ENCODE measurements around the gene INPP1.

INPP1 gene

DNA sequence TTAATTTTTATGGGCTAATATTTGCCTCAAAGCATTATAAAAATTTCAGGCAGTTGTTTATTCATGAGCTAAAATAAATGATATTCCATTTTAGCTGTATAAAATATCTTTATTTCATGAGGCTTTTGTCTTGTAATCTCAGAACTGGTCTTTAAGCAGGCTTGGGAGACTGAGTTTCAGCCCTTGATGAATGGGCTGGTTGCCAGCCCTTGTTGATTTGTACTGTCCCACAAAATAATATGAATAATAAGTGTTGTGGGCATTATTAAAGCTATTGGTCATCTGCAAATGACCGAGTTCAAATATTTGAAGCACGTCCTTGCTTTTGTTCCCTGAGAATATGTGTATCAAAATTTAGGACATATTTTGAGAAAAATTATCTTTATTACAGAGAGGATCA lies 18.2 kb downstream of the INPP1 start:
- no peak for DNase-seq (ENCODE audit: low read depth)

- no peak for DNase-seq (ENCODE audit: low read depth)
Measured at GRCh38 chr2:190362894-190363293, 19.5 kb downstream of the INPP1 start.

DNA sequence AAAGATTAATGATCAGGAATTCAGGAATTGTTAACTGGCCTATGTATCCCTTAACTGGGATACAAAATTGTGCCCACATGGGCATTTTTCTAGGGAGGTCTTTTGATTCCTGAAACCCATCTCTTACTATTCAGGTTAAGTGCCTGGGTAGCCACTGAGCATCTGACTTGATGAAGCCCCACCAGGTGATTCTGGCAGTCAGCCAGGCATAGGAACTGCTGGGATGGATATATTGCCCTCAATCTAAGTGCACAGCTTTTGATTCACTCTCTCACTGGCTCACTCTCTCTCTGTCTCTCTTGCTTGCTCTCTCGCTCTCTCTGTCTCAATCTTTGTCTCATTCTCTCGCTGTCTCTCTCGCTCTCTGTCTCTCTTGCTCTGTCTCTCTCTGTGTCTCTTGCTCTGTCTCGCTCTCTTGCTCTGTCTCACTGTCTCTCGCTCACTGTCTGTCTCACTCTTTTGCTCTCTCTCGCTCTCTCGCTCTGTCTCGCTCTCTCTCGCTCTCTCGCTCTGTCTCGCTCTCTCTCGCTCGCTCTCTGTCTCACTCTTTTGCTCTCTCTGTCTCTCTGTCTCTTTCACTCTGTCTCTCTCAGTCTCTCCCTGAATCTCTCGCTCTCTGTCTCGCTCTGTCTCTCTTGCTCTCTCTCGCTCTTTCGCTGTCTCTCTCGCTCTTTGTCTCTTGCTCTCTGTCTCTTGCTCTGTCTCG lies 22.3 kb downstream of the INPP1 start:
- DNase-seq (ENCODE audit: low read depth): no peak

DNA sequence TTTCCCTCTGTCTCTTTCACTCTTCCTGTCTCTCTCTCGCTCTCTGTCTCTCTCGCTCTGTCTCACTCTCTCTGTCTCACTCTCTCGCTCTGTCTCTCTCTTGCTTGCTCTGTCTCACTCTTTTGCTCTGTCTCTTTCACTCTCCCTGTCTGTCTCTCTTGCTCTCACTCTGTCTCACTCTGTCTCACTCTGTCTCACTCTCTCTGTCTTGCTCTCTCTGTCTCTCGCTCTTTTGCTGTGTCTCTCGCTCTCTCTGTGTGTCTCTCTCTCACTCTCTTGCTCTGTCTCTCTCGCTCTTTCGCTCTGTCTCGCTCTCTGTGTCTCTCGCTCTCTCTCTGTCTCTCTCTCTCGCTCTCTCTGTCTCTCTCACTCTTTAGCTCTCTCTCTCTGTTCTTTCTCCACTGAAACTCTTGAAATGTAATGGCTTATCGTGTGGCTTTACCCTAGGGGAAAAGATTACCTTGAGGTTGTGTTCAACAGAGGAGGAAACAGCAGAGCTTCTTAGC lies 22.9 kb downstream of the INPP1 start:
- DNase-seq (ENCODE audit: low read depth): no peak

DNA sequence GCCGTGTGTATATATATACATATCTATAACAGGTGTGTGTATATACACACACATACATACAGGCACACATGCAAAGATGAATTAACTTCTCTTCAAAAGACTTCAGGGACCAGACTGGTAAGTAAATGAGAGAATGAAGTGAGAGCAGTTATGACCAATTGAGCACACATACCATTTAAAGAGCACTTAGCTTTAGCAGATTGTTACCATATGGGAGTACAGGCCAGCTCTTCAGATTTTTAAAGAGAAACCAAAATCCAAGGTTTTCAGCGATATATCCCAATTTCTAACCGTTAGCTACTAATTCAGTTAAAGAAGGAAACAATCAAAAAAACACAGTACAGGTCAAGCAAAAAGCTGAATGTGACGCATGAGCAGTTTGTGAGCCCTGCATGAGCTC lies 23.7 kb downstream of the INPP1 start:
- DNase-seq (ENCODE audit: low read depth): no peak

DNA sequence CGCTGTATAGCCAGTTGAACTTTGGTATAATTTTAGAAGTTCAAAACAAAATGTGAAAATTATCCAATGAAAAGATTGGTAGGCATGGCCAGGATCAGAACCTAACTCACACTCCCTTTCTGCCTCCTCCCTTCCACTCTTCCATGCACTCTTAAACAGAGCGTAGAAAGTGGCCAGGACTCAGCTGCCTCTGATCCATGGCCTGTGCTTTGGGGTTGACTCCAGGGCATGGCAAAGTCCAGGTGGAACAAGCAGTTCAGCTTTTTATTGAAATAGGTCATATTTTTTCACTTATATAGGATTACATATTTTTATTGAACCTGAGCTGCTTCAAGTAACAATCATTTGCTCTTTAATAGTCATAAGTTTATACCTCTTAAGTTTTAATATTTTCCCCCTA lies 26.2 kb downstream of the INPP1 start:
- DNase-seq (ENCODE audit: low read depth): no peak

GRCh38 chr2:190376083-190376482 lies 32.7 kb downstream of the INPP1 start:
- DNase-seq (ENCODE audit: low read depth): no peak

- DNase-seq (ENCODE audit: low read depth): no peak
Measured at GRCh38 chr2:190376591-190377245, 33.3 kb downstream of the INPP1 start.

DNA sequence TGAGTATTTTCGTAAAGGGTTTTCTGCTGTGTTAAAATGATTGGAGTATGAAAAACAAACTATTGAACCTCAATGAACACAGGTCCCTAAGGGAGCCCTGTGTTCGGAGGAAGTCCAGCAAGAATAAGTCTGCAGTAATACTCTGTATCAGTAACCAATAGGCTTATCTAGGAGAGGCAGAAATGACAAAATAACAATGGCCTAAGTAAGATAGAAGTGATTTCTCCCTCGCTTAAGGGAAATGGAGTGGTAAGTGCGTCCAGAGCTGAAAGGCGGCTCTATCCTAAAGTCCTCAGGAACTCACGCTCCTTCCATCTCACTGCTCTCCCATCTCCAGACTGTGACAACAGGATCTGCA lies 35.5 kb downstream of the INPP1 start:
- no peak for DNase-seq (ENCODE audit: low read depth)

DNA sequence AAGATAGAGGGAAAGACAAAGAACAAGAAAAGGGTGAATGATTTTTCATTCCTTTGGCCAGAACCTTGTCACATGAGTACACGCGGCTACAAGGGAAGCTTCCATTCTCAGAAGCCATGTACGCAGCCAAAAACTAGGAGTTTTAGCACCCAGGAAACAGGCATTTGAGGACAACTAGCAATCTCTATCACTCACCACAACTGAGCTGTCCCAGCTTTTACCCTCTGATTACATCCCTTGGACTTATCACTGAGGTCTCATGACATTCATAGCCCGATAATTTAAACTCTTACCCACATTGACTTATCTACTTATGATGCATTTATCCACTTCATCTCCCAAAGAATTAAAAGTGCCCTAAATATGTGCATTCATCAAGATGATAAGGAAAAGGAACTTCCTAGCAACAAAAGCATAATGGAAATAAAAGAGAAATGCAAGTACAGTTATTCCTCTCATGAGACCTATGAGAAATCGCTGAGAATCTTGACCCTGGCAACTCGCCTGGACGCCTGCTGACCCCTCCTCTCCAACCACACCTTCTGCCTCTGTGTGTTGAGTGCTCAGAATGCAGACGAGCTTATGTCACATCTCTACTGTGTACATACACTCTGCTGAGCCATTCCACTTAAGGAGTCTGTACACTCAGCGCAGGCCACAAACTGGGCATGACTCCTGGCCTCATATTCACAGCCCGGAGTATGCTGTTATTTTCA lies 36.0 kb downstream of the INPP1 start:
- no peak for DNase-seq (ENCODE audit: low read depth)

GRCh38 chr2:190380962-190381412 lies 37.6 kb downstream of the INPP1 start:
- no peak for DNase-seq (ENCODE audit: low read depth)

DNA sequence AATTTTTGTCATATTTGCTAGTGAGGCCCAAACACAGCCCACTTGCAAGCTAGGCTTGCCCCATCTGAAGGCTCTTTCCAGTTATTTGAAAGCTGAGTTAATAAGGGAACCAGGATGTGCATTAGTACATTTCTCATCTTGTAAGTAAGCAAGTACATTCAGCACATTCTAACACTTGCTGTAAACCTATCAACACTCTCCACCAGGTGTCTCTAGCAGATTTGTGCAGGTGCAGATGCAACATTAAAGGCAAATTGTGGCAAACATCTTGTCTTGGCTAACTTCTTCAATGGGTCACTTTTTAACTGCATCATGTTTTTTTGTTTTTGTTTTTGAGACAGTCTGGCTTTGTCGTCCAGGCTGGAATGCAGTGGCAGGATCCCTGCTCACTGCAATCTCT lies 39.5 kb downstream of the INPP1 start:
- peak; percentile 59 for DNase-seq (ENCODE audit: low read depth)

GRCh38 chr2:190387422-190387821 lies 44.0 kb downstream of the INPP1 start:
- no peak for DNase-seq (ENCODE audit: low read depth)

DNA sequence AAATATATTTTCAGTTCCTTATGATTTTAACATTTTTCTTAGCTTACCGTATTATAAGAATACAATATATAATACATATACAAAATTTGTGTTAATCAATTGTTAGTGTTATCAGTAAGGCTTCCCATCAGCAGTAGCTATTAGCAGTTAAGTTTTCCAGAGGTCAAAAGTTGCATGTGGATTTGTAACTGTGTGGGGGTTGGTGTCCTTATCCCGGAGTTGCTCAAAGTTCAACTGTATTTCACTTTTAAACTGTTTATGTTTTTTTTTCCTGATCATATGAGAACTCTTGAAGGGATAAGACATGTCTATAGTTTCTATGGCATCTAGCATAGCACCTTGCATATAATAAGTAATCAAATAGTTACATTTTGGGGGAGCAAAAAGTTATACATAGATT lies 52.9 kb downstream of the INPP1 start:
- no peak for DNase-seq (ENCODE audit: low read depth)

DNA sequence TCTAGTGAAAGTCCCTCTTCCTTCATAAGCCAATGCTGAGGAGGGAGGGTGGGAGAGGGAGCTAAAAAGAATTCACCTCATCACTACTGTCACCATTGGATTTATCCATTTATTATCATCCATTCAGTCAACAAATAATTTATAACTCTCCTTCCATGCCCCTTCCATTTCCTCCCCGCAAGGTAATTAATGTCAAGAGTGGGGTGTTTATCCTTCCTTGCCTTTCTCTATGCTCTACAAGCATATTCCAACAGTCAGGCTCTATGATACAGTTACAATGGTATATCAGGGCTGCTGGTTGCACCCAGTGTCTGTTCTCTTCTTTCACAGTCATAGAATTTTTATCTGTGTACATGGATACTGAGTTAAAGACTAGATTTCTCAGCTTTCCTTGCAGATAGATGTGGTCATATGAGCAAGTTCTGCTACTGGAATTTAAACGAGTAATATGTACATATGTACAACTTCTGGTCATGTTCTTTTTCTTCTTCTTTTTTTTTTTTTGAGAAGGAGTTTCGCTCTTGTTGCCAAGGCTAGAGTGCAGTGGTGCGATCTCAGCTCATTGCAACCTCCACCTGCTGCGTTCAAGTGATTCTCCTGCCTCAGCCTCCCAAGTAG lies 59.7 kb downstream of the INPP1 start:
- no peak for DNase-seq (ENCODE audit: low read depth)

GRCh38 chr2:190404487-190404886 lies 61.1 kb downstream of the INPP1 start:
- peak; percentile 48 for DNase-seq (ENCODE audit: low read depth)

DNA sequence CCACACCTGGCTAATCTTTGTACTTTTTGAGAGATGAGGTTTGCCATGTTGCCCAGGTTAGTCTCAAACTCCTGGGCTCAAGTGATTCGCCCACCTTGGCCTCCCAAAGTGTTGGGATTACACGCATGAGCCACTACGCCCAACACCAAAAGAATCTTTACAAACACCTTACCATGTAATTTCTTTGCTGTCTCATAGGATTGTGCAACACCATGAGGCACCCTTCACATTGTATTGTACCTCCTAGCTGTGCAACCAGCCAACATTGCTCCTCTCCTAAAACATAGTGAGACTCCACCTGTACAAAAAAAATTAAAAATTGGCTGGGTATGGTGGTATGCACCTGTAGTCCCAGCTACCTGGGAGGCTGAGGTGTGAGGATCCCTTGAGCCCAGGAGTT lies 61.7 kb downstream of the INPP1 start:
- no peak for DNase-seq (ENCODE audit: low read depth)

- DNase-seq (ENCODE audit: low read depth): no peak
Measured at GRCh38 chr2:190405995-190406394, 62.6 kb downstream of the INPP1 start.

GRCh38 chr2:190406805-190407204 lies 63.4 kb downstream of the INPP1 start:
- DNase-seq (ENCODE audit: low read depth): no peak

- peak; percentile 3 for DNase-seq (ENCODE audit: low read depth)
Measured at GRCh38 chr2:190407246-190407661, 63.9 kb downstream of the INPP1 start.

- DNase-seq (ENCODE audit: low read depth): peak; percentile 44
Measured at GRCh38 chr2:190407662-190408537, 64.5 kb downstream of the INPP1 start, which contains the start of gene MFSD6. Gene MFSD6 (plus strand): TSS chr2:190408355. CDS start chr2:190436030, 27,675 bp downstream.

All from ELR (cell line).